NCI-H524 treated with DMSO at 0.1 percent for 48 hours (cell line): ENCODE data around the gene SUPT5H.

Experiments used
- DNase-seq: peaks from one replicate; lab custom pipeline; 2025; lab: John Stamatoyannopoulos, UW

The SUPT5H gene

GRCh38 chr19:39465956-39466747 lies 20.8 kb downstream of the SUPT5H start:
- no peak for DNase-seq

- DNase-seq: no peak
These were observed 22.6 kb downstream of the SUPT5H start for GRCh38 chr19:39467941-39468340.

- DNase-seq: no peak
These were observed 23.7 kb downstream of the SUPT5H start for GRCh38 chr19:39469036-39469435.

- DNase-seq: no peak
These were observed 24.2 kb downstream of the SUPT5H start for GRCh38 chr19:39469567-39469966.

GRCh38 chr19:39470724-39471339 lies 25.4 kb downstream of the SUPT5H start:
- no peak for DNase-seq

GRCh38 chr19:39471756-39472536 lies 26.6 kb downstream of the SUPT5H start:
- DNase-seq: no peak

GRCh38 chr19:39472746-39473442 lies 27.5 kb downstream of the SUPT5H start:
- DNase-seq: no peak

GRCh38 chr19:39473443-39473960 lies 28.1 kb downstream of the SUPT5H start:
- DNase-seq: no peak

- DNase-seq: no peak
These were observed 28.8 kb downstream of the SUPT5H start for GRCh38 chr19:39474139-39474620.

- DNase-seq: no peak
These were observed 30.4 kb downstream of the SUPT5H start for GRCh38 chr19:39475748-39476147.

- DNase-seq: peak; percentile 63
These were observed 34.0 kb downstream of the SUPT5H start for GRCh38 chr19:39479319-39479801.

GRCh38 chr19:39479916-39480315 lies 34.5 kb downstream of the SUPT5H start:
- peak; percentile 63 for DNase-seq

GRCh38 chr19:39480337-39481228 lies 35.2 kb downstream of the SUPT5H start, which contains the start of gene TIMM50:
Gene TIMM50, plus strand, starts transcription at chr19:39480838. Its CDS starts 16 bp downstream, at chr19:39480854.
- DNase-seq: peak; percentile 83

GRCh38 chr19:39481229-39481545 lies 35.8 kb downstream of the SUPT5H start:
- DNase-seq: no peak

GRCh38 chr19:39481676-39482075 lies 36.3 kb downstream of the SUPT5H start:
- no peak for DNase-seq

- peak; percentile 96 for DNase-seq
These were observed 37.8 kb downstream of the SUPT5H start for GRCh38 chr19:39483141-39483540.

GRCh38 chr19:39489756-39490155 lies 44.4 kb downstream of the SUPT5H start:
- no peak for DNase-seq

- DNase-seq: no peak
These were observed 46.8 kb downstream of the SUPT5H start for GRCh38 chr19:39492225-39492624.

GRCh38 chr19:39492788-39493187 lies 47.4 kb downstream of the SUPT5H start:
- DNase-seq: no peak

- no peak for DNase-seq
These were observed 49.3 kb downstream of the SUPT5H start for GRCh38 chr19:39494661-39495060.

- no peak for DNase-seq
These were observed 50.7 kb downstream of the SUPT5H start for GRCh38 chr19:39496063-39496462.
